GM23248 (cell line): ENCODE data around the gene KLHL2. TPM values are rescaled to one million over a fixed set of nuclear protein-coding genes. Genes with fewer than 3 reads are reported as not detected.
A peak's percentile ranks its signal among the peaks of the same experiment; 100 is the strongest.

Source experiments
- DNase-seq: peaks from one replicate; pipeline ENCODE4 v3.0.0-alpha.2; 2015
- H2AFZ ChIP-seq: fragments of 200-600 bp; sonication (generic); 2 replicates; pipeline ENCODE4 v1.6.1; 2016; ENCODE audit warnings: antibody characterized with exemption
- H3F3A ChIP-seq: fragments of 200-600 bp; sonication (generic); 2 replicates; pipeline ENCODE4 v1.6.1; 2016; ENCODE audit warnings: mild to moderate bottlenecking, antibody characterized with exemption, mixed run types; ENCODE audit not compliant: insufficient read depth
- H3K27ac ChIP-seq: fragments of 200-600 bp; sonication (generic); 2 replicates; pipeline ENCODE4 v1.5.1; 2016; ENCODE audit warnings: mild to moderate bottlenecking
- H3K27me3 ChIP-seq: fragments of 200-600 bp; sonication (generic); replicated peaks from 2 replicates; pipeline ENCODE4 v1.6.1; 2016; ENCODE audit warnings: mild to moderate bottlenecking; ENCODE audit not compliant: insufficient read depth
- H3K36me3 ChIP-seq: fragments of 200-600 bp; sonication (generic); 2 replicates; pipeline ENCODE4 v1.6.1; 2016; ENCODE audit warnings: low read depth, mild to moderate bottlenecking
- H3K4me1 ChIP-seq: fragments of 200-600 bp; sonication (generic); 2 replicates; pipeline ENCODE4 v1.6.1; 2016; ENCODE audit warnings: mild to moderate bottlenecking; ENCODE audit not compliant: insufficient read depth
- H3K4me2 ChIP-seq: fragments of 200-600 bp; sonication (generic); one replicate; pipeline ENCODE4 v1.6.1; 2016; ENCODE audit warnings: mild to moderate bottlenecking; ENCODE audit not compliant: unreplicated experiment
- H3K4me3 ChIP-seq: fragments of 200-600 bp; sonication (generic); 2 replicates; pipeline ENCODE4 v1.5.1; 2016; ENCODE audit warnings: mild to moderate bottlenecking
- H3K79me2 ChIP-seq: fragments of 200-600 bp; sonication (generic); 2 replicates; pipeline ENCODE4 v1.6.1; 2016; ENCODE audit warnings: mild to moderate bottlenecking; ENCODE audit not compliant: insufficient read depth
- H3K9ac ChIP-seq: fragments of 200-600 bp; sonication (generic); 2 replicates; pipeline ENCODE4 v1.6.1; 2016; ENCODE audit warnings: mild to moderate bottlenecking
- H3K9me2 ChIP-seq: fragments of 200-600 bp; sonication (generic); 2 replicates; pipeline ENCODE4 v1.6.1; 2016; ENCODE audit warnings: mixed run types, mild to moderate bottlenecking, moderate library complexity; ENCODE audit not compliant: insufficient read depth
- H3K9me3 ChIP-seq: fragments of 200-600 bp; sonication (generic); one replicate; pipeline ENCODE4 v1.6.1; 2017; ENCODE audit warnings: low read depth
- H4K20me1 ChIP-seq: fragments of 200-600 bp; sonication (generic); 2 replicates; pipeline ENCODE4 v1.6.0; 2016; ENCODE audit not compliant: insufficient read depth
- EZH2 ChIP-seq: fragments of 200-600 bp; sonication (generic); IDR thresholded peaks from 2 replicates; pipeline ENCODE4 v1.6.1; 2018; ENCODE audit warnings: antibody characterized with exemption, mild to moderate bottlenecking; ENCODE audit not compliant: insufficient read depth, poor library complexity, severe bottlenecking
- EZH2phosphoT487 ChIP-seq: fragments of 200-600 bp; sonication (generic); IDR thresholded peaks from 2 replicates; pipeline ENCODE4 v1.6.1; 2018; ENCODE audit warnings: antibody characterized with exemption, moderate library complexity, mild to moderate bottlenecking, low read depth; ENCODE audit not compliant: insufficient read depth
- WGBS, 2 experiments: methylation state at CpG; one replicate each; pipeline ENCODE4 v1.1.6; 2015 to 2017; ENCODE audit warnings: low lambda C conversion rate in 2 of 2, low coverage in 1 of 2; ENCODE audit errors: missing lambda C conversion rate in 2 of 2; 5-methylcytosine and 5-hydroxymethylcytosine counted together
- in situ Hi-C: fragments of 300-500 bp; cut with MboI; formaldehyde crosslinking; loops from 2 replicates; pipeline ENCODE4 v1.15.0; 2020
- polyA plus RNA-seq: library from polyadenylated mRNA; unstranded; fragments of >200 nt; fragmentation: Nextera tagmentation; extraction: Ambion mirVana; gene quantifications from 2 replicates; pipeline ENCODE4 v1.2.1, GENCODE V29; 2016
- total RNA-seq: library from RNA; depleted of rRNA; stranded (reverse); fragments of >200 nt; shearing (Covaris generic); gene quantifications from 2 replicates; pipeline ENCODE4 v1.2.3, GENCODE V29; 2014

KLHL2 gene
- total and polyA plus RNA-seq, 2 experiments from 2014 or later: 11.0 to 20.2 TPM

DNA sequence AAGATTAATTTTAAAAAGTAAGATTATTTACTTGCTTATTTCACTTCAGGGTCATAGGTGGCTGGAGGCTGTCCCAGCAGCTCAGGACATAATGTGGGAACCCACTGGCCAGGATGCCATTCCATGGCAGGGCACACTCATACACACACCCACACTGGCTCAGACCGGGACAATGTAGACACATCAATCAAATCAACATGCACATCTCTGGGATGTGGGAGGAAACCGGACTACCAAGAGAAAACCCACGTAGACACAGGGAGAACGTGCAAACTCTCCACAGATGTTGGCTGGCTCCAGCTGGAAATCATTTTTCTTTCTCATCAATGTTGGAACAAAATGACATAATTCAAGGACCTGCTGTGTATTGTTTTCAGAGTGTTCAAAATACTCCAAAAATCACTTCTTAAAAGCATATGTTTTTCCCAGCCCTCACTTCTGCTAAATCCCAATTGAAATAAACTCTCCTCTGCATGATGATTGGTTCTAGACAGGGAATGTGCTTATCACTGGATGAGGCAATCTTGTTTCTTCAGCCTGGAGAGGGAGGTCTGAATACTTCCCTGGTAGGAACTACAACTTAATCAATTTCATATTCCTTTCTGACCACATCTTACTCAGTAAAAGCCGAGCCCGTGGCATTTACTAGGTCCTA, 152.8 kb downstream of the KLHL2 start:
- Histone ChIP-seq H2AFZ (peak overlapping the region; percentile 42), H3K36me3 (no peaks in the 10 kb centered on the region), H3K27ac (peak overlapping the region; percentile 71), H3K27me3 (no peaks in the 10 kb centered on the region), H3K9me2 (no peaks in the 10 kb centered on the region), H3K4me2 (peak overlapping the region; percentile 65), H3K79me2 (no peaks in the 10 kb centered on the region), H3K9ac (peak overlapping the region; percentile 40), H3K4me3 (peak overlapping the region; percentile 19), H3K9me3 (no peaks in the 10 kb centered on the region), H3F3A (peaks cover 27% of the 10 kb centered on the region), H3K4me1 (peaks cover 32% of the 10 kb centered on the region), H4K20me1 (no peaks in the 10 kb centered on the region)
- in situ Hi-C loops: loop anchor here (10.0 kb wide), 1 partner anchor 105 kb away; no protein-coding TSS in a partner anchor
- peak; percentile 69 for DNase-seq
- 3 to 4% methylated on average over 6 of the region's 6 CpGs for WGBS, 2 experiments
- no peak for TF ChIP-seq EZH2phosphoT487
- no peak for TF ChIP-seq EZH2

GRCh38 chr4:165360985-165361670, 153.8 kb downstream of the KLHL2 start:
- Histone ChIP-seq H3K27me3 (no peaks in the 10 kb centered on the region), H3K36me3 (no peaks in the 10 kb centered on the region), H3K4me2 (peak overlapping the region; percentile 65), H3K4me3 (no peak overlapping the region), H3K27ac (peak overlapping the region; percentile 71), H3F3A (peaks cover 28% of the 10 kb centered on the region), H3K9ac (no peak overlapping the region), H4K20me1 (no peaks in the 10 kb centered on the region), H2AFZ (no peak overlapping the region), H3K4me1 (peaks cover 32% of the 10 kb centered on the region), H3K9me2 (no peaks in the 10 kb centered on the region), H3K9me3 (no peaks in the 10 kb centered on the region), H3K79me2 (no peaks in the 10 kb centered on the region)
- in situ Hi-C loops: loop anchor here (10.0 kb wide), 1 partner anchor 104 kb away; no protein-coding TSS in a partner anchor
- TF ChIP-seq EZH2: no peak
- no peak for TF ChIP-seq EZH2phosphoT487
- 93 to 95% methylated on average over 7 of the region's 7 CpGs for WGBS, 2 experiments
- no peak for DNase-seq

GRCh38 chr4:165361810-165362209, 154.4 kb downstream of the KLHL2 start:
- Histone ChIP-seq H3K36me3 (no peaks in the 10 kb centered on the region), H2AFZ (no peak overlapping the region), H3K4me1 (peaks cover 32% of the 10 kb centered on the region), H3K4me2 (no peak overlapping the region), H3K79me2 (no peaks in the 10 kb centered on the region), H3F3A (peaks cover 28% of the 10 kb centered on the region), H3K27ac (no peak overlapping the region), H3K9ac (no peak overlapping the region), H3K4me3 (no peak overlapping the region), H3K9me2 (no peaks in the 10 kb centered on the region), H3K27me3 (no peaks in the 10 kb centered on the region), H3K9me3 (no peaks in the 10 kb centered on the region), H4K20me1 (no peaks in the 10 kb centered on the region)
- TF ChIP-seq EZH2 (no peak), EZH2phosphoT487 (no peak)
- DNase-seq: no peak
- 95 to 99% methylated on average over 2 of the region's 2 CpGs for WGBS, 2 experiments
- in situ Hi-C loops: loop anchor here (10.0 kb wide), 1 partner anchor 103 kb away; no protein-coding TSS in a partner anchor

DNA sequence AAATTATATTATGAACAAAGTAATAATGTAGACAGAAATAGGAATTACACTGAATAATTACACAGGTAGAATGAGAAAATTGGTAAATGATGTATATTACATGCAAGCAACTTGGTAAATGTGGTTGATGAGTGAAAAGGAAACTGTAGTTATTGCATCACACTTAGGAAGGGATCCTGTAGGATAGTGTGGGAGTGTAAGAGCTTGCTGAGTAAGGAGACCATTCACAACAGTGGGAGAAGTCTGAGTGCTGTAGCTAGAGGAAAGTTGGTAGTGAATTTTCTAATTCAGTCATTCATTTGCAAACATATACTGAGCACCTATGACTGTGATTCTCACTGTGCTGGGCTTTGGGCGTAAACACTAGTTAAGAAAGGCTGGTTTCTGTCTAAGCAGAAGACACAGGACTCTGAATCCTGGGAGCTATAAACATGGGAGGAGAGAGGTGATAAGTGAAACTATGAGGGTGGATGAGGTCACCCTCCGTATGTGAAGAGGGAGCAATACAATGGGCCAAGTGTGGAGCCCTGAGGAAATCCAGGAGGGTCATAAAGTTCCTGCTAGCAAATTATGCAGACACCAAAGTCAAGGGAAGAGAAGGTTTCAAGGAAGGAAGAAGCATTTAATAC, 157.2 kb downstream of the KLHL2 start:
- Histone ChIP-seq H3K4me3 (no peak overlapping the region), H3K9me2 (no peaks in the 10 kb centered on the region), H3K36me3 (no peaks in the 10 kb centered on the region), H3K4me1 (peaks cover 27% of the 10 kb centered on the region), H3K9me3 (no peaks in the 10 kb centered on the region), H4K20me1 (no peaks in the 10 kb centered on the region), H2AFZ (peak overlapping the region; percentile 26; the same call in 1 of the 2 replicates), H3K27ac (peak overlapping the region; percentile 22; the same call in 1 of the 2 replicates), H3K4me2 (no peak overlapping the region), H3F3A (peaks cover 27% of the 10 kb centered on the region), H3K9ac (no peak overlapping the region), H3K27me3 (no peaks in the 10 kb centered on the region), H3K79me2 (no peaks in the 10 kb centered on the region)
- WGBS, 2 experiments: 46 to 49% methylated on average over 2 of the region's 2 CpGs
- DNase-seq: peak; percentile 70
- TF ChIP-seq EZH2phosphoT487 (no peak), EZH2 (no peak)
- in situ Hi-C loops: loop anchor here (10.0 kb wide), 1 partner anchor 100 kb away; no protein-coding TSS in a partner anchor
